PC-9 (cell line): ENCODE measurements around the gene TRIB2. TPM values are rescaled to one million over a fixed set of nuclear protein-coding genes. Genes with fewer than 3 reads are reported as not detected.

Experiments used
- BruUV-seq: library from RNA; stranded (reverse); fragments of 400-500 nt; replicated peaks from 2 replicates; lab custom pipeline; 2021; lab: Mats Ljungman, UMichigan
- CTCF ChIA-PET: fragments of 300-600 bp; sonication (Branson Sonifier 250); formaldehyde crosslinking; loops from one replicate; lab custom pipeline; 2022; ENCODE audit warnings: antibody characterized with exemption; lab: Charles Lee
- POLR2A ChIA-PET: fragments of 300-600 bp; sonication (Branson Sonifier 250); formaldehyde crosslinking; loops from one replicate; lab custom pipeline; 2022; ENCODE audit warnings: antibody characterized with exemption; ENCODE audit not compliant: unreplicated experiment; lab: Charles Lee
- DNase-seq, 2 experiments: peaks; one replicate each; pipeline versions ENCODE4 v3.0.0 to v3.0.0-alpha.2; 2015 to 2022; ENCODE audit warnings: mixed read lengths in 1 of 2
- H2AFZ ChIP-seq: fragments of 200-600 bp; sonication (generic); 2 replicates; pipeline ENCODE4 v1.8.1; 2017; ENCODE audit warnings: antibody characterized with exemption
- H3F3A ChIP-seq: fragments of 200-600 bp; sonication (generic); 2 replicates; pipeline ENCODE4 v1.8.1; 2017; ENCODE audit warnings: antibody characterized with exemption, mild to moderate bottlenecking, low read depth; ENCODE audit not compliant: insufficient read depth
- H3K27ac ChIP-seq: fragments of 200-600 bp; sonication (generic); 2 replicates; pipeline ENCODE4 v1.6.1; 2016; ENCODE audit warnings: mixed run types
- H3K27me3 ChIP-seq: fragments of 200-600 bp; sonication (generic); 2 replicates; pipeline ENCODE4 v1.6.1; 2016; ENCODE audit warnings: low read depth, mixed run types; ENCODE audit not compliant: insufficient read depth
- H3K36me3 ChIP-seq: fragments of 200-600 bp; sonication (generic); 2 replicates; pipeline ENCODE4 v1.6.1; 2016; ENCODE audit warnings: low read depth, mixed run types
- H3K4me1 ChIP-seq: fragments of 200-600 bp; sonication (generic); replicated peaks from 2 replicates; pipeline ENCODE4 v1.6.1; 2016; ENCODE audit warnings: mixed run types; ENCODE audit not compliant: insufficient read depth
- H3K4me2 ChIP-seq: fragments of 200-600 bp; sonication (generic); 2 replicates; pipeline ENCODE4 v1.6.1; 2017; ENCODE audit warnings: mixed run types
- H3K4me3 ChIP-seq: fragments of 200-600 bp; sonication (generic); 2 replicates; pipeline ENCODE4 v1.6.1; 2016; ENCODE audit warnings: mixed run types
- H3K79me2 ChIP-seq: fragments of 200-600 bp; sonication (generic); 2 replicates; pipeline ENCODE4 v1.6.1; 2017; ENCODE audit warnings: low read depth, mixed run types
- H3K9me2 ChIP-seq: fragments of 200-600 bp; sonication (generic); 2 replicates; pipeline ENCODE4 v1.8.1; 2017; ENCODE audit warnings: mild to moderate bottlenecking; ENCODE audit not compliant: insufficient read depth
- H3K9me3 ChIP-seq: fragments of 200-600 bp; sonication (generic); 2 replicates; pipeline ENCODE4 v1.8.1; 2016; ENCODE audit warnings: low read depth; ENCODE audit not compliant: insufficient read depth
- H4K20me1 ChIP-seq: fragments of 200-600 bp; sonication (generic); 2 replicates; pipeline ENCODE4 v1.8.1; 2017; ENCODE audit not compliant: insufficient read depth
- EZH2 ChIP-seq: fragments of 200-600 bp; sonication (generic); IDR thresholded peaks from 2 replicates; pipeline ENCODE4 v1.8.0; 2017; ENCODE audit warnings: antibody characterized with exemption, low read depth
- intact Hi-C: fragments of 100-400 bp; cut with micrococcal nuclease; formaldehyde crosslinking; loops from one replicate; pipeline ENCODE4 v1.10.0; 2022; ENCODE audit not compliant: unreplicated experiment
- total RNA-seq: library from RNA; stranded (reverse); gene quantifications from 2 replicates; pipeline ENCODE4 v1.2.3, GENCODE V29; 2021
- TF ChIP-seq, protein P1 (sequence below): fragments of 200-600 bp; sonication (generic); conservative IDR thresholded peaks from 2 replicates; pipeline ENCODE4 v1.6.1; 2017; ENCODE audit warnings: mixed run types, antibody characterized with exemption, mild to moderate bottlenecking, moderate library complexity

TRIB2 gene
- total RNA-seq, 1 experiment from 2014 or later = 18.9 TPM

DNA sequence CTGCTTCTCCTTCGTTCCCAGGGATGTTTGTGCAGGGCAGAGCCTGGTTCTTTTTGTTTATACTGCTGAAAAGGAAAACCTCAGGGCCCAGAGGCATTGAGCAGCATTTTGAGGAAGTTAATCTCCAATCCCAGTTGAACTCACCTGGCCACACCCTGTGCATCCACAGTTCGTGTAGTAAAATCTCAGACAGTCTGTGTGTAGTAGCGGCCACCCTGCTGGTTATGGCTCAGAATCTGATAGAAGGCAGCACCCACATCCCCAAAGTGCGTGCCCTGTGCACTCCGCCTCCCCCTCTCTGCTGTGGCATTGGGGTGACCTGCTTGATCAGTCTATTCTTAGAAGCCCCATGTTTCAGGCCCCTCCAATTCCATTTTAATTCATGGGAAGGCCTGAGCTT, 10.9 kb downstream of the TRIB2 start:
- DNase-seq = peak in 1 of 2 experiments; percentile 37
- no TSS peak for BruUV-seq
- TF ChIP-seq EZH2 = no peak
- TF ChIP-seq, protein P1, sequence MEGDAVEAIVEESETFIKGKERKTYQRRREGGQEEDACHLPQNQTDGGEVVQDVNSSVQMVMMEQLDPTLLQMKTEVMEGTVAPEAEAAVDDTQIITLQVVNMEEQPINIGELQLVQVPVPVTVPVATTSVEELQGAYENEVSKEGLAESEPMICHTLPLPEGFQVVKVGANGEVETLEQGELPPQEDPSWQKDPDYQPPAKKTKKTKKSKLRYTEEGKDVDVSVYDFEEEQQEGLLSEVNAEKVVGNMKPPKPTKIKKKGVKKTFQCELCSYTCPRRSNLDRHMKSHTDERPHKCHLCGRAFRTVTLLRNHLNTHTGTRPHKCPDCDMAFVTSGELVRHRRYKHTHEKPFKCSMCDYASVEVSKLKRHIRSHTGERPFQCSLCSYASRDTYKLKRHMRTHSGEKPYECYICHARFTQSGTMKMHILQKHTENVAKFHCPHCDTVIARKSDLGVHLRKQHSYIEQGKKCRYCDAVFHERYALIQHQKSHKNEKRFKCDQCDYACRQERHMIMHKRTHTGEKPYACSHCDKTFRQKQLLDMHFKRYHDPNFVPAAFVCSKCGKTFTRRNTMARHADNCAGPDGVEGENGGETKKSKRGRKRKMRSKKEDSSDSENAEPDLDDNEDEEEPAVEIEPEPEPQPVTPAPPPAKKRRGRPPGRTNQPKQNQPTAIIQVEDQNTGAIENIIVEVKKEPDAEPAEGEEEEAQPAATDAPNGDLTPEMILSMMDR = no peak
- ChIA-PET POLR2A (no interaction called here), CTCF (no interaction called here)
- Histone ChIP-seq H2AFZ (no peak overlapping the region), H3K9me2 (no peaks in the 10 kb centered on the region), H3K27ac (no peak overlapping the region), H3K27me3 (no peaks in the 10 kb centered on the region), H3F3A (no peaks in the 10 kb centered on the region; the same call in 1 of the 2 replicates), H4K20me1 (peaks cover 47% of the 10 kb centered on the region), H3K4me3 (no peak overlapping the region), H3K36me3 (peaks cover 92% of the 10 kb centered on the region), H3K4me1 (peaks cover 10% of the 10 kb centered on the region), H3K4me2 (no peak overlapping the region), H3K79me2 (peaks cover 100% of the 10 kb centered on the region), H3K9me3 (no peaks in the 10 kb centered on the region)
- intact Hi-C loops = no loop called here

DNA sequence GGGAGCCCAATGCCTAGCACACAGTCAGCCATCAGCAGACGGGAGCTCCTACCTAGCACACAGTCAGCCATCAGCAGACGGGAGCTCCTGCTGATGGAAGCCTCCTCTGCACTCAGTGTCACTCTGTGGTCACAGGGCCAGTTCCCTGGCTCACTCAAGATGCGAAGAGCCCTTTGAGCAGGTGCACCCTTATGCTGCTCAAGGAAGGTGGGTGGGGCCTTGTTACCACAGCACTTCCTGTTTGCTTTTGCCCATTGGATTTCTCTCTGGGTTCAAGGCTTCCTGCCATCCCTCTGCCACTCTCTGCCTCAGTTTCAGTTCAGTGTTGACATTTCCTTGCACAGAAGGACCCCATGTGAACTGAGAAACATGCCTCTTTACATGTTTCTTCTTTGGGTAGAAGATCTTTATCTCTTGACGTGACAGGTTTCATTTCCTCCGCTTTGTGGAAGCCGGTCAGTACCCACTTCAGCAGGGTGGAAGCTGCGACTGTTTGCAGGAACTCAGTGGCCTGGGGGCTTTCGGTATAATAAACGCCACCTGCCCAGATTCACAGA, 11.6 kb downstream of the TRIB2 start:
- no TSS peak for BruUV-seq
- H3K9me3 ChIP-seq = no peaks in the 10 kb centered on the region
- no peaks in the 10 kb centered on the region; the same call in 1 of the 2 replicates for H3F3A ChIP-seq
- no peak overlapping the region for H3K27ac ChIP-seq
- intact Hi-C loops = no loop called here
- POLR2A ChIA-PET = no interaction called here
- no peaks in the 10 kb centered on the region for H3K27me3 ChIP-seq
- no peak overlapping the region for H2AFZ ChIP-seq
- no peaks in the 10 kb centered on the region for H3K9me2 ChIP-seq
- DNase-seq = no peak
- H3K4me2 ChIP-seq = no peak overlapping the region
- peaks cover 6% of the 10 kb centered on the region; the same call in 1 of the 2 replicates for H3K4me1 ChIP-seq
- H3K4me3 ChIP-seq = no peak overlapping the region
- H3K36me3 ChIP-seq = peaks cover 90% of the 10 kb centered on the region
- H3K79me2 ChIP-seq = peaks cover 100% of the 10 kb centered on the region
- CTCF ChIA-PET = no interaction called here
- TF ChIP-seq EZH2 = no peak
- TF ChIP-seq, protein P1 = no peak
- peaks cover 47% of the 10 kb centered on the region for H4K20me1 ChIP-seq

DNA sequence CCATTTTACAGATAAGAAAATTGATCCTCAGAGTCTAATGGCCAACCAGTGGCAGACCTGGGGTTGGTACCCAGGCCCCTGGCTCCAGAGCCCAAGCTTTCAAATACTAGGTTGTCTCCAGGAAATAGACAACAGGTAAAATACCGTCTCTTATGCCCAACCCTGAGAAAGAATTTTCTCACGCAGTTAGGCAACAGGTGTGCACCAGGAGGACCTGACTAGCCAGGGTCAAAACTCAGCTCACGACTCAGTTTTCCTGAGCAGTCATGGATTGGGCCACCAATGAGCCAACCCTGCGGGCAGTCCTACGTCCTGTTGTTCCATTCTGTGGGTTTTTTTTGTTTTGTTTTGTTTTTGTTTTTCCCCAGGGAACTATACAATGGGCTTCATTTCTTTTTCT, 13.5 kb downstream of the TRIB2 start:
- BruUV-seq = no TSS peak
- CTCF ChIA-PET = interaction anchor here (0.6 kb wide), 1 partner anchor 71 kb away, joined by 3 read pairs; no protein-coding TSS in a partner anchor
- intact Hi-C loops = no loop called here
- TF ChIP-seq, protein P1 = no peak
- TF ChIP-seq EZH2 = no peak
- Histone ChIP-seq H3K36me3 (peaks cover 88% of the 10 kb centered on the region), H3K9me2 (no peaks in the 10 kb centered on the region), H3K4me3 (no peak overlapping the region), H3K4me2 (no peak overlapping the region), H3K9me3 (no peaks in the 10 kb centered on the region), H3K4me1 (peaks cover 6% of the 10 kb centered on the region; the same call in 1 of the 2 replicates), H3K27me3 (no peaks in the 10 kb centered on the region), H4K20me1 (peaks cover 52% of the 10 kb centered on the region), H3K79me2 (peaks cover 100% of the 10 kb centered on the region), H3F3A (no peaks in the 10 kb centered on the region; the same call in 1 of the 2 replicates), H3K27ac (no peak overlapping the region), H2AFZ (no peak overlapping the region)
- POLR2A ChIA-PET = interaction anchor here (0.6 kb wide), 1 partner anchor 575 kb away, joined by 3 read pairs; no protein-coding TSS in a partner anchor
- DNase-seq = peak in 1 of 2 experiments; percentile 66
